D721Med (cell line): ENCODE data around the gene IDH3A.

ENCODE experiments used
- DNase-seq: peaks from one replicate; pipeline ENCODE4 v3.0.0; 2011; ENCODE audit warnings: low spot score; ENCODE audit not compliant: insufficient read length
- FAIRE-seq: peaks from 2 replicates; lab custom pipeline; 2011; peaks lifted over from hg19 to GRCh38; lab: Jason Lieb, UNC
- CTCF ChIP-seq: IDR thresholded peaks from 2 replicates; pipeline ENCODE4 v1.5.1; 2012; ENCODE audit warnings: mild to moderate bottlenecking, control low read depth; ENCODE audit not compliant: insufficient read depth; ENCODE audit errors: missing control alignments

The IDH3A gene

GRCh38 chr15:78213425-78213750, 64.2 kb downstream of the IDH3A start:
- no peak for DNase-seq
- no peak for FAIRE-seq

GRCh38 chr15:78213956-78214355, 64.8 kb downstream of the IDH3A start:
- FAIRE-seq (no peak), DNase-seq (no peak)
- no peak for TF ChIP-seq CTCF

More at GRCh38 chr15:78213425-78213750, 64.2 kb downstream of the IDH3A start:
- no peak for TF ChIP-seq CTCF

GRCh38 chr15:78216276-78217104, 67.3 kb downstream of the IDH3A start:
- no peak for TF ChIP-seq CTCF
- no peak for FAIRE-seq
- no peak for DNase-seq

- no peak for FAIRE-seq
- TF ChIP-seq CTCF: no peak
- DNase-seq: no peak
These were observed 71.6 kb downstream of the IDH3A start for GRCh38 chr15:78220713-78221112.
